ENCODE measurements around the gene PDE4D.

DNA sequence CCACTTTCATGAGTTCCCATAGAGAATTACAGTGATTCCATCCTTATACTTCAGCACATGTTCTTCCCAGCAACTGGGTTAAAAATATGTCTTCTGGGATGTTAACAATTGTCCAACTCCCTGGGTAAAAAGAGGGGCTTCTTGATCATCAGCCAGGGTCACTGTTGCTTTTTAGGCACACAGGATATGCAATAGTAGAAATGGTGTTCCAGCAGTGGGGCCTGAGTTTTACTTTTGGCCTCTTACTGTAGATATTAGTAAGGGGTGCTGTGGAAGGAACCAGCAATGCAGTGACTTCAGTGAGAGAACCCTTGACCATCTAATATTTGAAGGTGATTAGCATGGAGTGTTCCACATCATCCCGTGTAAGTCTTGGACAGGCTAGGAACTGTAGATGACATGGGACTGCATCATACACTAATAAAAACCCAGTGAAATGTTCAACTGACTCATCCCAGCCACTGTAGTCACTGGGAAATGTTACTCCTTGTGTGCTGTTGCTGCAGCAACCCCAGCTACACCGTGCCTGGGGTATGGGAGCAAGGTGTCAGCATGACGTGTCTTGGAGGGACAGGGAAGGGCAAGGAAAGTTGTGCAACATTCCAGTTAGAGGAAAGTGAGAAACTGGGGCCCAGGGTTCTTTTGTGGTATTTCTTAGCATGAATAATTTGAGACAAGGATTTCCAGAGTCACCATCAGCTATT lies 699.8 kb downstream of the PDE4D start:
- TF ChIP-seq CTCF (IDR thresholded peaks at IDR 0.05), result no peak
- TF ChIP-seq POLR2A (IDR thresholded peaks at IDR 0.05), result no peak
